GM18858 (cell line): ENCODE data around the gene TMEM235.

Experiments used
- ATAC-seq: cut with Tn5 transposase; IDR thresholded peaks from one replicate; pipeline ENCODE4 v1.9.1; 2021; ENCODE audit not compliant: unreplicated experiment

TMEM235 gene

GRCh38 chr17:78269955-78270381 lies 38.5 kb downstream of the TMEM235 start:
- no peak for ATAC-seq

- ATAC-seq = no peak
Measured at GRCh38 chr17:78271419-78272170, 40.2 kb downstream of the TMEM235 start.

- no peak for ATAC-seq
Measured at GRCh38 chr17:78272181-78272913, 40.9 kb downstream of the TMEM235 start.

GRCh38 chr17:78272914-78273258 lies 41.5 kb downstream of the TMEM235 start:
- no peak for ATAC-seq

- no peak for ATAC-seq
Measured at GRCh38 chr17:78273813-78274212, 42.4 kb downstream of the TMEM235 start.

- ATAC-seq = no peak
Measured at GRCh38 chr17:78275355-78275754, 43.9 kb downstream of the TMEM235 start.

- no peak for ATAC-seq
Measured at GRCh38 chr17:78276098-78276887, 44.9 kb downstream of the TMEM235 start.

GRCh38 chr17:78278139-78278741 lies 46.8 kb downstream of the TMEM235 start:
- no peak for ATAC-seq

- no peak for ATAC-seq
Measured at GRCh38 chr17:78279360-78279990, 48.0 kb downstream of the TMEM235 start.

- ATAC-seq = no peak
Measured at GRCh38 chr17:78281249-78281845, 49.9 kb downstream of the TMEM235 start.

- no peak for ATAC-seq
Measured at GRCh38 chr17:78284146-78284545, 52.7 kb downstream of the TMEM235 start.

GRCh38 chr17:78289004-78289403 lies 57.6 kb downstream of the TMEM235 start:
- no peak for ATAC-seq

- no peak for ATAC-seq
Measured at GRCh38 chr17:78289802-78290363, 58.5 kb downstream of the TMEM235 start.
